Ammon's horn (tissue), 1 donor: Measurements from ENCODE around the gene ALLC.
A peak's percentile ranks its signal among the peaks of the same experiment; 100 is the strongest.

ENCODE experiments used
- DNase-seq: peaks from one replicate; pipeline ENCODE4 v3.0.0-alpha.2; 2016; ENCODE audit warnings: low spot score

Gene ALLC

GRCh38 chr2:3626118-3626811 is 31.7 kb upstream of the ALLC start:
- no peak for DNase-seq

- DNase-seq = no peak
These were observed 31.0 kb upstream of the ALLC start for GRCh38 chr2:3626812-3627499.

- DNase-seq = peak; percentile 0
These were observed 30.4 kb upstream of the ALLC start for GRCh38 chr2:3627500-3628100.

DNA sequence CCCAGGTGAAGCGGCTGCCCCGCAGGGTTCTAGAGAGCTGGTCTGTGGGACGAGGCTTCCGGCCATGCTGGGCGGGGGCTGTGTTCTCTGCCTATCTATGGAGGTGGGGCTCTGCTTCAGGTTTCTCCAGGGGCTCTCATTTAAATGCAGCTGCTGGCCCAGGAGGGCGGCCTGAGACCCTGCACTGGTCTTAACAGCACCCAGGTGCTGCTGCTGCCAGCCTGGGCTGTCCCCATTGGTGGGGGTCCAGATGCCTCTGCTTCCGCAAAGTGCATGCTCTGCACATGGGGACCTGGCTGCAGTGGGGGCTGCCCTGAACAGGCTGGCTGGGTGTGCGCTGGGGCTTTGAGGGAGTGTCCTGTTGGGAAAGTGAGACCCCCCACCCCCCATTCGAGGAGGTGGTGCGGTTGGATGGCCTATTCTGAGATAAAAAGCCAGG is 29.7 kb upstream of the ALLC start:
- DNase-seq = peak; percentile 0

GRCh38 chr2:3628800-3629199 is 29.2 kb upstream of the ALLC start:
- no peak for DNase-seq

DNA sequence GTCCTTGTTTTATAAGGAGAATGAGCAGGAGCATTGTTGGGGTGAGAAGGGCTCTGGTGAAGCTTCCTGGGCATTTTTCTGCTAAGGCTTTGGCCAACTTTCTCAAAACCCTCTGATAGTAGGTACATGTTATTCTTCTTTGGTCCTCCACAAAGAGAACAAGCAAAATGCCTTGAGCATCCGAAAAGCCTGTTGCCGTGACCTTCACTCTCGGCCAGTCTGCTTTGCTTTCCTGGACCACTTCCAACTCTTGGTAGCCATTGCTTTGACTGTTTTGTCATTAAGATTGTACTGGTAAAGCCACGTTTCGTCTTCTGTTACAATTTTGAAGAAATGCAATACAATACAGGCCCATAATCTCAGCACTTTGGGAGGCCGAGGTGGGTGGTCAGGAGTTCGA is 27.4 kb upstream of the ALLC start:
- DNase-seq = no peak

GRCh38 chr2:3631161-3631850 is 26.7 kb upstream of the ALLC start:
- DNase-seq = no peak

GRCh38 chr2:3631851-3632659 is 25.9 kb upstream of the ALLC start:
- DNase-seq = peak; percentile 1

GRCh38 chr2:3633089-3633981 is 24.7 kb upstream of the ALLC start:
- DNase-seq = no peak

GRCh38 chr2:3633982-3634595 is 23.9 kb upstream of the ALLC start:
- DNase-seq = no peak

DNA sequence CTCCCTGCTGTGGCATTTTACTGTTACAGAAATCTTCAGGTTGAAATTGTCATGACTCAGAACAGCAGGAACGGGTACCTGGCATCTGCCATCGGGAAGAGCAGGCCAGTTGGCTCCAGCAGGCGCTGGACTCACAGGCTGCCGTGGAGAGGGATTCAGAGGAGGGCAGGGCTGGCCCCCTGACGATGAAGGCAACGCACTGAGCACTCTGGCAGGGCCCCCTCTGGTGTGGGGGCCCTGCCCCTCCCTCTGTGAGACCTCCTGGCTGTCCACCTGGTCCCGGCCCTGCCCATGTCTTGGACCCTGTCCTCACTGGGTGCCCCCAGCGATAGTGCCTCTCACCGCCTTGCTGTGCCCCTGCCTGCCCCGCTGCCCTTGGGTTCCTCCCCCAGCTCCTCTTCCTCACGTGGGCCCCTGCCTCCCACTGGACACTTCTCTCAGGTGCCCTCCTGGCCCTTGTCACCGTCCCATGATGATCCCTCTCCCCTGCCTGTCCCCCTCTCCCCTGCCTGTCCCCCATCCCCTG is 23.3 kb upstream of the ALLC start:
- DNase-seq = no peak

GRCh38 chr2:3635171-3635974 is 22.6 kb upstream of the ALLC start:
- DNase-seq = no peak

DNA sequence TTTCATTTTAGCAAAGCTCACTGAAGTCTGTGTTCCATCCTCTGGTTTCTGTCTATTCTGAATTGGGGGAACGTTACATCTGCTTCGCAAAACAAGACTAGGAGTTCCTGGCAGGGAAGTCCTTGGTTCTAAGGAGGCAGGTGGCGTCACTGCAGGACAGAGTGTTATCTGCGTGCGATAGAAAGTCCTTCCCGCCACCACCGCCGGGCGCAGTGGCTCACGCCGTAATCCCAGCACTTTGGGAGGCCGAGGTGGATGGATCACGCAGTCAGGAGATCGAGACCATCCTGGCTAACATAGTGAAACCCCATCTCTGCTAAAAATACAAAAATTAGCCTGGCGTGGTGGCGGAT is 22.0 kb upstream of the ALLC start:
- peak; percentile 37 for DNase-seq

DNA sequence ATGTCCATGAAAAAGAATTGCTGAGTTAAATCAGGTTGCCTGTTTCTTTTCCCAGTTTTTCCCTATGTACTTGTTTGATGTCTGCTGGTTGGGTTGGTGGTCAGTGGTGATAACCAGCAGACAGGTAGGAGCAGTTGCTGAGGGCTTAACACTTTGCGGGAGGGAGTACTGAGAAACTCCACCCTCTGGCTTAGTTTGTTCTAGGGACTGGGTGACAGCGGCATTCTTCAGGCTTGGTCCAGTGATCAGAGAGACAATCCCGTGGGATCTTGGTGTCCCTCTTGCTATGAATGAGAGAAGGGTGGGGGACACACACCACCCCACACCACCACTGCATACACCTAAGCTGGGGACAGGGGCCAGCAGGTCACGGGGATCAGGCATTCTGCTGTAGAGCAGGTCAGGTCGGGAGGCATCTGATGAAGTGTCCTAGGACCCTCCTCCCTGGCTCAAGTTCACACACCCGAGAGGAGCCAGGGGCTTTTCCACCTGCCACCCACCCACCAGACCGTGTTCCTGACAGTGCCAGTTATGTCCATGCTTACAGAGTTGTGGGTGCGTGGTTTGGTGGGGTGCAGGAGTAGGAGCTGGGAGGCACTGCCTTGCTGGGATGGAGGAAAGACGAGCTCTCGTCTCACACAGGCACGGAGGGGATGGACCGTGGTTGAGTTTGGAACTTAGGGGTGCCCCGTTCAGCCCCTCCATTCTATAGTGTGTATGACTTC is 21.3 kb upstream of the ALLC start:
- DNase-seq = no peak

DNA sequence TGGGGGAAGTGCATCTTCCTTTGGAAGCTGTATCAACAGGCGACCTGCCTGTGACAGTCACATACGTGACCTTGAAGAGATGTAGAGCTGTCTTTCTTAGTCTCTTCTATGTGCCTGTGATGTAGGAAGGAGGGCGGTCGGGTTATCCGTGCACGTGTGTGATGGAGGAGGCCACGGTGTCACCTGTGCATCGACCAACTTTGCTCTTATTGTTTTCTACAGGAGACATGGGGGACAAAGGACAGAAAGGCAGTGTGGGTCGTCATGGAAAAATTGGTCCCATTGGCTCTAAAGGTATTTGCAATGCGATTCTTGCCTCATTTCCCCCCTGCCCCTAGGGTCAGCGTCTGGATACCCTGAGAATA is 20.7 kb upstream of the ALLC start:
- DNase-seq = no peak

- no peak for DNase-seq
These were observed 20.1 kb upstream of the ALLC start for GRCh38 chr2:3637692-3638455.

DNA sequence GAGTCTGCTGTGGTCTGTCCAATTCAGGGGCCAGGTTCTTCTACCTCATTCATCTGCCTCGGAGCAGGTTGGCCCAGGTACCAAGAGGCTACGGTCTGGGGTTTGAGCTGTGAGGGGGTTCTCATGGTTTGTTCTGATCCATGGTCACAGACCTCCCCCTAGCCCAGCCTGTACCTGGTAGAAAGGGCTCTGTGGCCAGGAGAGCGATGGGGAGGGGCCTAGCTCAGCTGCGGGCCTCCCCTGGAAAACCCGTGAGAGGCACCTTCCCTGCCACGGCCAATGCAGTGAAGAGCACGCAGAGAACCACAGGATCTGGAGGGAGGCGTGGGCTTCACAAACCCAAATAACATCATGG is 19.6 kb upstream of the ALLC start:
- no peak for DNase-seq

GRCh38 chr2:3639015-3639630 is 18.9 kb upstream of the ALLC start:
- DNase-seq = no peak
